Loucy (cell line): ENCODE results near the gene TAAR8.

Experiments
- EZH2phosphoT487 ChIP-seq: fragments of 200-600 bp; IDR thresholded peaks from 2 replicates; pipeline ENCODE4 v1.6.1; 2018; ENCODE audit warnings: antibody characterized with exemption, mild to moderate bottlenecking, moderate library complexity, borderline replicate concordance
- TF ChIP-seq, protein P1 (sequence below): fragments of 200-600 bp; sonication (generic); conservative IDR thresholded peaks from 2 replicates; pipeline ENCODE4 v1.5.1; 2014; ENCODE audit warnings: mild to moderate bottlenecking, antibody characterized with exemption, low read length

DNA sequence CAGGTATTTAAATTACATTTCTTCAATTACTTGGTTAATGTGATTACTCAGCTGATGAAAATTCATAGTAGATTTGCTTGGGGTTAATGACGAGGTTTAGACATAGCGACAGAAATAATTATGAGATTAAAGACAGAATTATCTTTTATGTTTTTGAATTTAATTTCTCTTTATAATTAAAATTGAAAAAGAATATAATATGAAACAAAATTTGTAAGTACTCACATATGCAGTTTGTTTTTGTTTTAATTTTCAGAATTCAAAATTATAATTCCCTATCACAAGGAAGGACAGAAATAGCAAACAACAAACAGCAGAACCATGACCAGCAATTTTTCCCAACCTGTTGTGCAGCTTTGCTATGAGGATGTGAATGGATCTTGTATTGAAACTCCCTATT, at the start of gene TAAR8:
- TF ChIP-seq EZH2phosphoT487, result no peak
- TF ChIP-seq, protein P1, sequence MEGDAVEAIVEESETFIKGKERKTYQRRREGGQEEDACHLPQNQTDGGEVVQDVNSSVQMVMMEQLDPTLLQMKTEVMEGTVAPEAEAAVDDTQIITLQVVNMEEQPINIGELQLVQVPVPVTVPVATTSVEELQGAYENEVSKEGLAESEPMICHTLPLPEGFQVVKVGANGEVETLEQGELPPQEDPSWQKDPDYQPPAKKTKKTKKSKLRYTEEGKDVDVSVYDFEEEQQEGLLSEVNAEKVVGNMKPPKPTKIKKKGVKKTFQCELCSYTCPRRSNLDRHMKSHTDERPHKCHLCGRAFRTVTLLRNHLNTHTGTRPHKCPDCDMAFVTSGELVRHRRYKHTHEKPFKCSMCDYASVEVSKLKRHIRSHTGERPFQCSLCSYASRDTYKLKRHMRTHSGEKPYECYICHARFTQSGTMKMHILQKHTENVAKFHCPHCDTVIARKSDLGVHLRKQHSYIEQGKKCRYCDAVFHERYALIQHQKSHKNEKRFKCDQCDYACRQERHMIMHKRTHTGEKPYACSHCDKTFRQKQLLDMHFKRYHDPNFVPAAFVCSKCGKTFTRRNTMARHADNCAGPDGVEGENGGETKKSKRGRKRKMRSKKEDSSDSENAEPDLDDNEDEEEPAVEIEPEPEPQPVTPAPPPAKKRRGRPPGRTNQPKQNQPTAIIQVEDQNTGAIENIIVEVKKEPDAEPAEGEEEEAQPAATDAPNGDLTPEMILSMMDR, result no peak
